Bronchial smooth muscle cell (primary cell): ENCODE results near the gene EGLN1. TPM values are rescaled to one million over a fixed set of nuclear protein-coding genes. Genes with fewer than 3 reads are reported as not detected.

Source experiments
- total RNA-seq: library from RNA; depleted of rRNA; stranded (reverse); fragments of >200 nt; gene quantifications from 2 replicates; pipeline ENCODE4 v1.2.1, GENCODE V29; 2014

EGLN1 gene
- total RNA-seq, result 30.3 and 36.3 TPM in 2 replicates

GRCh38 chr1:231421971-231422797 lies at the start of gene EGLN1:
EGLN1 (minus strand) TSS chr1:231422287; CDS start chr1:231421888, 399 bp downstream.

DNA sequence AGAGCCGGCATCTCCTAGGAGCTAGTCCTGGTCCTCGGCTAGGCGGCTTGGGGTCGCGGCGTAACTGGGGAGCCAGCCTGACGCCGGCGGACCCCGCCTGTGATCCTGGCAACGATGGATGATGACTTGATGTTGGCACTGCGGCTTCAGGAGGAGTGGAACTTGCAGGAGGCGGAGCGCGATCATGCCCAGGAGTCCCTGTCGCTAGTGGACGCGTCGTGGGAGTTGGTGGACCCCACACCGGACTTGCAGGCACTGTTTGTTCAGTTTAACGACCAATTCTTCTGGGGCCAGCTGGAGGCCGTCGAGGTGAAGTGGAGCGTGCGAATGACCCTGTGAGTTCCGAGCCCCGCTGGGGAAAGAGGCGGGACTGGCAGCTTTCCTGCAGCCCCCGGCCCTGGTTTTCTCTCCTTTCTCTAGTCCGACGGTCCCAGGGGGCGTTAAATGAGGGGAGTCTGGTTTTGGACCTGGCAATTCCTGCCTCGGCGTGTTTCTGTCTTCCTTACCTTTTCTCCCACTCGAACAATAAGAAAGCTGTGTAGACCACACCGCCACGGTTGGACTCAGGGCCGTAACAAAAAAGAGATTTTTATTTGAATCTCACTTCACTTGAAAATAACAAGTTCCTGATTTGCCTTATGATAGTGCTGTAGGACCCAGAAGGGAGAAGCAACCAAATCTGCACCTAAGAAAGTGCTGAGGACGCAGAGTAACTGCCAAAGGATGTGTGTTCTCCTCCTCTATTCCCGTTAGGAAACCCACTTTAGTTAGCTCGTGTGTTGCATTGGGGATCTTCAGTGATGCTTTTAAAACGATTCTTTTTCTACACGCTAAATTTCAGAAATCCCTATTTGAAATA lies 83.6 kb downstream of the EGLN1 start, which contains the start of gene SPRTN:
TSS of gene SPRTN (plus strand) at position 24 of the 859 bp plus-strand sequence. CDS start at position 115, 91 bp downstream.

GRCh38 chr1:231337472-231338269 lies 84.4 kb downstream of the EGLN1 start, which contains the start of gene EXOC8:
EXOC8 (minus strand) TSS chr1:231337852; CDS start chr1:231337745, 107 bp downstream.

Other genes starting within 250 kb of the EGLN1 start
- 40.0 and 40.2 TPM in 2 replicates for gene GNPAT, start 181.1 kb downstream of the EGLN1 start, total RNA-seq
- 12.8 and 13.4 TPM in 2 replicates for gene EXOC8, start 84.4 kb downstream of the EGLN1 start, total RNA-seq
- gene SPRTN, start 84.0 kb downstream of the EGLN1 start, total RNA-seq, result 12.8 and 23.9 TPM in 2 replicates
- gene TSNAX, start 106.4 kb upstream of the EGLN1 start, total RNA-seq, result 31.3 and 41.9 TPM in 2 replicates
- 2.7 and 5.0 TPM in 2 replicates for gene DISC1, start 204.5 kb upstream of the EGLN1 start, total RNA-seq